Measurements from ENCODE around the gene SNED1.

The SNED1 gene

GRCh38 chr2:241133436-241133820, 135.0 kb downstream of the SNED1 start:
- DNase-seq = no peak

GRCh38 chr2:241134711-241135110, 136.3 kb downstream of the SNED1 start:
- DNase-seq = no peak

- DNase-seq = no peak
These were observed 137.3 kb downstream of the SNED1 start for GRCh38 chr2:241135737-241136136.

- DNase-seq = no peak
These were observed 137.8 kb downstream of the SNED1 start for GRCh38 chr2:241136191-241136590.

- DNase-seq = no peak
These were observed 138.3 kb downstream of the SNED1 start for GRCh38 chr2:241136661-241137260.

GRCh38 chr2:241137276-241138190, 139.1 kb downstream of the SNED1 start:
- DNase-seq = no peak

- DNase-seq = no peak
These were observed 140.1 kb downstream of the SNED1 start for GRCh38 chr2:241138471-241138870.

- no peak for DNase-seq
These were observed 141.4 kb downstream of the SNED1 start for GRCh38 chr2:241139531-241140444.

GRCh38 chr2:241140445-241140840, 142.0 kb downstream of the SNED1 start:
- DNase-seq = no peak

GRCh38 chr2:241141214-241141770, 142.9 kb downstream of the SNED1 start:
- DNase-seq = no peak

GRCh38 chr2:241142063-241142462, 143.6 kb downstream of the SNED1 start:
- DNase-seq = no peak

- DNase-seq = no peak
These were observed 144.2 kb downstream of the SNED1 start for GRCh38 chr2:241142593-241142992.

Data from activated T-cell treated with anti-CD3 and anti-CD28 coated beads, Interleukin-2, amount 50 U/mL, for 48 hours (primary cell).